OCI-LY7 (cell line): ENCODE data around the gene EEF1AKMT2. TPM values are rescaled to one million over a fixed set of nuclear protein-coding genes. Genes with fewer than 3 reads are reported as not detected.

Experiments
- BruUV-seq: library from RNA; stranded (reverse); fragments of 400-500 nt; replicated peaks from 2 replicates; lab custom pipeline; 2021; lab: Mats Ljungman, UMichigan
- CTCF ChIA-PET: fragments of 300-600 bp; sonication (Branson Sonifier 250); formaldehyde crosslinking; loops from one replicate; lab custom pipeline; 2022; ENCODE audit warnings: antibody characterized with exemption; ENCODE audit not compliant: unreplicated experiment; lab: Charles Lee
- POLR2A ChIA-PET: fragments of 300-600 bp; sonication (Branson Sonifier 250); formaldehyde crosslinking; loops from one replicate; lab custom pipeline; 2022; ENCODE audit warnings: antibody characterized with exemption; lab: Charles Lee
- DNase-seq: peaks from one replicate; pipeline ENCODE4 v3.0.0-alpha.2; 2015; ENCODE audit warnings: low spot score
- H2AFZ ChIP-seq: fragments of 200-600 bp; sonication (generic), shearing (Covaris generic); 2 replicates; pipeline ENCODE4 v1.6.1; 2014; ENCODE audit warnings: mild to moderate bottlenecking, antibody characterized with exemption, low read length, moderate library complexity
- H3K27ac ChIP-seq: fragments of 200-600 bp; sonication (generic); 2 replicates; pipeline ENCODE4 v1.5.1; 2014; ENCODE audit warnings: mixed run types, low read depth, mild to moderate bottlenecking, moderate library complexity, low read length, inconsistent platforms; ENCODE audit not compliant: poor library complexity, severe bottlenecking
- H3K36me3 ChIP-seq: fragments of 200-600 bp; sonication (generic); 2 replicates; pipeline ENCODE4 v1.6.1; 2014; ENCODE audit warnings: mild to moderate bottlenecking, antibody characterized with exemption, low read length, moderate library complexity, mixed read lengths; ENCODE audit not compliant: insufficient read depth
- H3K4me1 ChIP-seq: fragments of 200-600 bp; sonication (generic); 2 replicates; pipeline ENCODE4 v1.5.1; 2014; ENCODE audit warnings: mild to moderate bottlenecking, low read length; ENCODE audit not compliant: insufficient read depth, poor library complexity, severe bottlenecking
- H3K4me2 ChIP-seq: fragments of 200-600 bp; sonication (generic); 2 replicates; pipeline ENCODE4 v1.6.1; 2014; ENCODE audit warnings: mild to moderate bottlenecking, low read length
- H3K4me3 ChIP-seq: fragments of 200-600 bp; sonication (generic); 2 replicates; pipeline ENCODE4 v1.5.1; 2014; ENCODE audit warnings: mild to moderate bottlenecking, low read depth, low read length; ENCODE audit not compliant: poor library complexity, severe bottlenecking
- H3K79me2 ChIP-seq: fragments of 200-600 bp; sonication (generic); 2 replicates; pipeline ENCODE4 v1.6.1; 2016; ENCODE audit warnings: low read depth, mild to moderate bottlenecking, low read length, moderate library complexity, mixed read lengths; ENCODE audit not compliant: insufficient read depth
- H3K9me2 ChIP-seq: fragments of 200-600 bp; sonication (generic); 2 replicates; pipeline ENCODE4 v1.6.1; 2016; ENCODE audit warnings: mild to moderate bottlenecking, low read length, mixed read lengths; ENCODE audit not compliant: insufficient read depth
- H3K9me3 ChIP-seq: fragments of 200-600 bp; sonication (generic); 2 replicates; pipeline ENCODE4 v1.6.1; 2014; ENCODE audit warnings: mild to moderate bottlenecking, mixed run types, low read length, mixed read lengths
- H4K20me1 ChIP-seq: fragments of 200-600 bp; sonication (generic); 2 replicates; pipeline ENCODE4 v1.6.1; 2014; ENCODE audit warnings: mild to moderate bottlenecking, antibody characterized with exemption, low read length, moderate library complexity, mixed read lengths; ENCODE audit not compliant: insufficient read depth
- EZH2phosphoT487 ChIP-seq: fragments of 200-600 bp; sonication (generic); IDR thresholded peaks from 2 replicates; pipeline ENCODE4 v1.6.1; 2018; ENCODE audit warnings: low read depth, borderline replicate concordance, mild to moderate bottlenecking, mixed run types, antibody characterized with exemption, low read length, moderate library complexity, mixed read lengths
- intact Hi-C: fragments of 100-400 bp; cut with micrococcal nuclease; formaldehyde crosslinking; loops from one replicate; pipeline ENCODE4 v1.10.0; 2022; ENCODE audit not compliant: unreplicated experiment
- total RNA-seq, 2 experiments: library from RNA; depleted of rRNA in 1 of 2; stranded (reverse); fragments of >200 nt in 1 of 2; shearing (Covaris generic) in 1 of 2; gene quantifications; 2 replicates each; pipeline ENCODE4 v1.2.3, GENCODE V29; 2014 to 2022
- TF ChIP-seq, protein P1 (sequence below): fragments of 200-600 bp; sonication (generic); conservative IDR thresholded peaks from 2 replicates; pipeline ENCODE4 v1.5.1; 2014; ENCODE audit warnings: mild to moderate bottlenecking, antibody characterized with exemption, low read length, moderate library complexity, mixed read lengths

The EEF1AKMT2 gene
- total RNA-seq, 2 experiments from 2014 or later = 32.4 to 37.7 TPM

DNA sequence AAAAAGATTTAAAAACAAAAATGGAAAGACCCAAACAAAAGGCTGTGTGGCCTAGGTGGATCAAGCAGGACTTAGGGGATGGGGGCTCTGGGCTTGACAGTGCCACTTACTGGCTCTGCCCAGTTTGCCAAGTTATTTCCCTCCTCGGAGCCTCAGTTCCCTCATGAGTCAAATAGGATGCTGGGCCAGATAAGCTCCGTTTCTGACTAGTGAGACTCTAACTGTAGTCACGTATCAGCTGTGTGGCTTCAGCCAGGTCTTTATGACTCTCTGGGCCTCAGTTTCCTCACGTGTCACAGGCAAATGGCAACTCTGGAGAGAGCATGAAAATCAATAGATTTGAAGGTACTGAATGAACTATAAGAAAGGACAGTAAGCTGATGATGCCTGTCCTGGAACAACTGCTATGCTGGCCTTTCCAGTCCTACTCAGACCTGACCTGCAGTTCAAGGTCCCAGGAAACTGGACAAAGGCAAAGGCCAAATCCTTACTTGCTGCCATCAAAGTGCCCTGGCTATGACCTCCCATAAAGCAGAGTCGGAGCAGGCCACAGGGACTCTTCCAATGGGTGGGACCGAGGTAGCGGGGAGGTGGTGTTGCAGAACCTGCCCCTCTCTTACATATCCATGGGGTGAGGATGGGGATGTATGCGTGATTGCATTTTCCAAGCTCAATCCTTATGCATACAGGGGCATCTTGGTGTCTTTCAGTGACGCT, 74.5 kb downstream of the EEF1AKMT2 start:
- H2AFZ ChIP-seq = no peak overlapping the region
- H3K9me2 ChIP-seq = no peaks in the 10 kb centered on the region
- ChIA-PET POLR2A (interaction anchor here (0.7 to 4.9 kb wide), 7 partner anchors 9 to 29 kb away, joined by 3 to 50 read pairs (median 4); no protein-coding TSS in a partner anchor), CTCF (interaction anchor here (1.1 to 1.7 kb wide), 3 partner anchors 8 to 26 kb away, joined by 3 to 5 read pairs (median 3); no protein-coding TSS in a partner anchor)
- BruUV-seq = no TSS peak
- intact Hi-C loops = no loop called here
- H3K79me2 ChIP-seq = peaks cover 94% of the 10 kb centered on the region
- TF ChIP-seq EZH2phosphoT487 = no peak
- TF ChIP-seq, protein P1, sequence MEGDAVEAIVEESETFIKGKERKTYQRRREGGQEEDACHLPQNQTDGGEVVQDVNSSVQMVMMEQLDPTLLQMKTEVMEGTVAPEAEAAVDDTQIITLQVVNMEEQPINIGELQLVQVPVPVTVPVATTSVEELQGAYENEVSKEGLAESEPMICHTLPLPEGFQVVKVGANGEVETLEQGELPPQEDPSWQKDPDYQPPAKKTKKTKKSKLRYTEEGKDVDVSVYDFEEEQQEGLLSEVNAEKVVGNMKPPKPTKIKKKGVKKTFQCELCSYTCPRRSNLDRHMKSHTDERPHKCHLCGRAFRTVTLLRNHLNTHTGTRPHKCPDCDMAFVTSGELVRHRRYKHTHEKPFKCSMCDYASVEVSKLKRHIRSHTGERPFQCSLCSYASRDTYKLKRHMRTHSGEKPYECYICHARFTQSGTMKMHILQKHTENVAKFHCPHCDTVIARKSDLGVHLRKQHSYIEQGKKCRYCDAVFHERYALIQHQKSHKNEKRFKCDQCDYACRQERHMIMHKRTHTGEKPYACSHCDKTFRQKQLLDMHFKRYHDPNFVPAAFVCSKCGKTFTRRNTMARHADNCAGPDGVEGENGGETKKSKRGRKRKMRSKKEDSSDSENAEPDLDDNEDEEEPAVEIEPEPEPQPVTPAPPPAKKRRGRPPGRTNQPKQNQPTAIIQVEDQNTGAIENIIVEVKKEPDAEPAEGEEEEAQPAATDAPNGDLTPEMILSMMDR = no peak
- no peak overlapping the region for H3K27ac ChIP-seq
- H3K36me3 ChIP-seq = peaks cover 65% of the 10 kb centered on the region
- no peak for DNase-seq
- peaks cover 11% of the 10 kb centered on the region; the same call in 1 of the 2 replicates for H4K20me1 ChIP-seq
- peaks cover 57% of the 10 kb centered on the region for H3K4me1 ChIP-seq
- H3K9me3 ChIP-seq = no peaks in the 10 kb centered on the region
- H3K4me3 ChIP-seq = no peak overlapping the region
- H3K4me2 ChIP-seq = no peak overlapping the region

DNA sequence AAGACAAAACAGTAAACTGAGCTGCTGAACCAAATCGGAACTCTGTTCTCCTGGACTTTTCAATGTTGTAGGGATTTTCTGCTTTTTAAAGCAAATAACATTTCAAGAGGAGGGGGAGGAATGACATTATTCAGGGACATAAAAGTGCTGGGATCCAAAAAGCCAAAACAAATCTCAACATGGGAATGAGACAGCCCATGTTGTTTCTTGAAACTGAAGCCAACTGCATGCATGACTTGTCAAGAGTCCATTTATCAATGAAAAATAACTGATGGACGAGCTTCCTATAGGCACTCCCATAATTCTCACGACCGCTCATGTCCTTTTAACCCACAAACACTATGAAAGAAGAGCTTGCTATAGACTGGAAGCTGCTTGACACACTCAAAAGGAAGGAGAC, 75.3 kb downstream of the EEF1AKMT2 start:
- no peaks in the 10 kb centered on the region for H3K9me2 ChIP-seq
- peaks cover 52% of the 10 kb centered on the region for H3K4me1 ChIP-seq
- peaks cover 61% of the 10 kb centered on the region for H3K36me3 ChIP-seq
- intact Hi-C loops = no loop called here
- H3K4me3 ChIP-seq = no peak overlapping the region
- peaks cover 11% of the 10 kb centered on the region; the same call in 1 of the 2 replicates for H4K20me1 ChIP-seq
- H3K27ac ChIP-seq = no peak overlapping the region
- TF ChIP-seq EZH2phosphoT487 = no peak
- TF ChIP-seq, protein P1 = no peak
- peaks cover 94% of the 10 kb centered on the region for H3K79me2 ChIP-seq
- CTCF ChIA-PET = interaction anchor here (0.6 kb wide), 1 partner anchor 19 kb away, joined by 3 read pairs; no protein-coding TSS in a partner anchor
- DNase-seq = no peak
- no TSS peak for BruUV-seq
- POLR2A ChIA-PET = interaction anchor here (3.1 to 4.9 kb wide), 2 partner anchors 10 to 20 kb away, joined by 15 to 50 read pairs; no protein-coding TSS in a partner anchor
- H2AFZ ChIP-seq = no peak overlapping the region
- no peak overlapping the region for H3K4me2 ChIP-seq
- H3K9me3 ChIP-seq = no peaks in the 10 kb centered on the region
